H1 (cell line): ENCODE data around the gene CACNG8. TPM values are rescaled to one million over a fixed set of nuclear protein-coding genes. Genes with fewer than 3 reads are reported as not detected.

Experiments
- CTCF ChIA-PET: fragments of 300-600 bp; sonication (Branson Sonifier 250); formaldehyde crosslinking; loops from one replicate; lab custom pipeline; 2021; ENCODE audit not compliant: partially characterized antibody; lab: Charles Lee
- POLR2A ChIA-PET: fragments of 300-600 bp; sonication (Branson Sonifier 250); formaldehyde crosslinking; loops from one replicate; lab custom pipeline; 2021; ENCODE audit warnings: inconsistent platforms; ENCODE audit not compliant: partially characterized antibody; lab: Charles Lee
- DNase-seq, 2 experiments: peaks; one replicate each; pipeline versions ENCODE4 v3.0.0 to v3.0.0-alpha.2; 2010 to 2022; ENCODE audit warnings: low spot score in 2 of 2, low read depth in 1 of 2, mixed read lengths in 1 of 2
- FAIRE-seq: peaks from 2 replicates; lab custom pipeline; 2011; peaks lifted over from hg19 to GRCh38; lab: Jason Lieb, UNC
- H2AFZ ChIP-seq: 2 replicates; pipeline ENCODE4 v1.8.1; 2012; ENCODE audit warnings: low read length, inconsistent platforms
- H2AK5ac ChIP-seq: 2 replicates; pipeline ENCODE4 v1.6.1; 2013; ENCODE audit warnings: low read depth, low read length
- H2BK120ac ChIP-seq: replicated peaks from 2 replicates; pipeline ENCODE3; 2013; ENCODE audit warnings: low read depth, low read length, inconsistent platforms
- H2BK12ac ChIP-seq: 2 replicates; pipeline ENCODE4 v1.6.1; 2013; ENCODE audit warnings: low read depth, low read length
- H2BK15ac ChIP-seq: 2 replicates; pipeline ENCODE4 v1.6.1; 2013; ENCODE audit warnings: low read length
- H2BK20ac ChIP-seq: 2 replicates; pipeline ENCODE4 v1.6.1; 2013; ENCODE audit warnings: low read length
- H2BK5ac ChIP-seq: 2 replicates; pipeline ENCODE4 v1.6.1; 2013; ENCODE audit warnings: low read depth, low read length
- H3K14ac ChIP-seq: 2 replicates; pipeline ENCODE4 v1.6.1; 2013; ENCODE audit warnings: inconsistent platforms; ENCODE audit not compliant: insufficient read length
- H3K18ac ChIP-seq: 2 replicates; pipeline ENCODE4 v1.6.1; 2013; ENCODE audit warnings: low read length; ENCODE audit errors: extremely low read depth
- H3K23ac ChIP-seq: 2 replicates; pipeline ENCODE4 v1.6.1; 2013; ENCODE audit warnings: inconsistent platforms; ENCODE audit not compliant: insufficient read length
- H3K23me2 ChIP-seq: 2 replicates; pipeline ENCODE4 v1.6.1; 2013; ENCODE audit warnings: low read depth, low read length
- H3K27ac ChIP-seq: 2 replicates; pipeline ENCODE4 v1.6.1; 2011; ENCODE audit warnings: low read depth, low read length, inconsistent platforms
- H3K27me3 ChIP-seq, 4 experiments: replicated peaks in 1 of 4; 1 replicate in 1 of 4; 2 replicates in 3 of 4; pipeline versions ENCODE4 v1.6.1 to v1.8.1; 2011 to 2013; ENCODE audit warnings: low read length in 3 of 4, mild to moderate bottlenecking in 3 of 4, inconsistent platforms in 2 of 4, mixed read lengths in 2 of 4, moderate library complexity in 1 of 4; ENCODE audit not compliant: control insufficient read depth in 3 of 4, insufficient read depth in 3 of 4; ENCODE audit errors: extremely low read depth in 1 of 4
- H3K36me3 ChIP-seq, 4 experiments: 2 replicates each; pipeline versions ENCODE4 v1.6.1 to v1.8.1; 2011 to 2013; ENCODE audit warnings: mild to moderate bottlenecking in 4 of 4, low read length in 3 of 4, moderate library complexity in 2 of 4, control low read depth in 1 of 4, inconsistent platforms in 1 of 4; ENCODE audit not compliant: insufficient read depth in 4 of 4, control insufficient read depth in 2 of 4
- H3K4ac ChIP-seq: replicated peaks from 2 replicates; pipeline ENCODE3; 2013; ENCODE audit warnings: low read length, low read depth, mixed read lengths, inconsistent platforms; ENCODE audit not compliant: insufficient read length
- H3K4me1 ChIP-seq, 4 experiments: replicated peaks in 1 of 4; 1 replicate in 1 of 4; 2 replicates in 3 of 4; pipeline versions ENCODE4 v1.6.1 to v1.8.1; 2011 to 2013; ENCODE audit warnings: low read length in 3 of 4, inconsistent platforms in 2 of 4, mixed read lengths in 1 of 4; ENCODE audit not compliant: insufficient read depth in 4 of 4, control insufficient read depth in 3 of 4
- H3K4me2 ChIP-seq, 2 experiments: 2 replicates each; pipeline versions ENCODE4 v1.6.1 to v1.8.1; 2011 to 2013; ENCODE audit warnings: low read depth in 2 of 2, low read length in 2 of 2, control low read depth in 1 of 2, inconsistent platforms in 1 of 2, mild to moderate bottlenecking in 1 of 2; ENCODE audit not compliant: insufficient read depth in 1 of 2
- H3K4me3 ChIP-seq, 4 experiments: fragments of 200-600, 300-600 bp in 1 of 4; sonication (generic), shearing (Covaris generic), sonication (Bioruptor Twin) in 1 of 4; 2 replicates each; pipeline versions ENCODE4 v1.5.1 to v1.8.1; 2011 to 2016; ENCODE audit warnings: low read length in 4 of 4, low read depth in 3 of 4, control low read depth in 2 of 4, inconsistent platforms in 2 of 4, mild to moderate bottlenecking in 2 of 4, mixed read lengths in 1 of 4, moderate library complexity in 1 of 4; ENCODE audit not compliant: insufficient read depth in 2 of 4; ENCODE audit errors: extremely low read depth in 1 of 4
- H3K56ac ChIP-seq: replicated peaks from 2 replicates; pipeline ENCODE3; 2013; ENCODE audit warnings: low read depth, mild to moderate bottlenecking, mixed read lengths, low read length, inconsistent platforms; ENCODE audit not compliant: insufficient read length
- H3K79me1 ChIP-seq: 2 replicates; pipeline ENCODE4 v1.6.1; 2013; ENCODE audit warnings: low read depth, low read length, control low read depth
- H3K79me2 ChIP-seq, 2 experiments: 2 replicates each; pipeline versions ENCODE4 v1.6.1 to v1.8.1; 2012 to 2013; ENCODE audit warnings: low read length in 2 of 2, mild to moderate bottlenecking in 2 of 2, inconsistent platforms in 1 of 2; ENCODE audit not compliant: insufficient read depth in 2 of 2, control insufficient read depth in 1 of 2
- H3K9ac ChIP-seq, 4 experiments: replicated peaks in 1 of 4; 1 replicate in 1 of 4; 2 replicates in 3 of 4; pipeline versions ENCODE4 v1.6.1 to v1.8.1; 2011 to 2013; ENCODE audit warnings: low read depth in 3 of 4, low read length in 3 of 4, control low read depth in 2 of 4, mild to moderate bottlenecking in 2 of 4, moderate library complexity in 2 of 4, inconsistent platforms in 1 of 4; ENCODE audit errors: extremely low read depth in 1 of 4
- H3K9me3 ChIP-seq, 2 experiments: 2 replicates each; pipeline versions ENCODE4 v1.6.1 to v1.8.1; 2012 to 2013; ENCODE audit warnings: mild to moderate bottlenecking in 2 of 2, moderate library complexity in 2 of 2, control low read depth in 1 of 2, inconsistent platforms in 1 of 2, low read depth in 1 of 2, low read length in 1 of 2, mixed read lengths in 1 of 2; ENCODE audit not compliant: insufficient read depth in 2 of 2
- H4K20me1 ChIP-seq, 2 experiments: replicated peaks in 1 of 2; 2 replicates each; pipeline versions ENCODE3 to v1.8.1; 2011 to 2013; ENCODE audit warnings: inconsistent platforms in 2 of 2, low read length in 2 of 2, mild to moderate bottlenecking in 1 of 2; ENCODE audit not compliant: insufficient read depth in 2 of 2, control insufficient read depth in 1 of 2
- H4K5ac ChIP-seq: 2 replicates; pipeline ENCODE4 v1.6.1; 2013; ENCODE audit warnings: low read length, low read depth, mixed read lengths, inconsistent platforms; ENCODE audit not compliant: insufficient read length
- H4K8ac ChIP-seq: 2 replicates; pipeline ENCODE4 v1.8.0; 2013; ENCODE audit warnings: mild to moderate bottlenecking, moderate library complexity, low read length, inconsistent platforms; ENCODE audit not compliant: insufficient read depth; ENCODE audit errors: extremely low read depth
- H4K91ac ChIP-seq: replicated peaks from 2 replicates; pipeline ENCODE3; 2013; ENCODE audit warnings: low read length, mixed read lengths, inconsistent platforms; ENCODE audit not compliant: insufficient read length
- BCL11A ChIP-seq, 2 experiments: IDR thresholded peaks; one replicate each; pipeline ENCODE4 v1.6.1; 2011; ENCODE audit warnings: low read depth in 2 of 2, low read length in 2 of 2, mild to moderate bottlenecking in 2 of 2
- CBX8 ChIP-seq: fragments of 300-800, 300-1000 bp; sonication (generic); IDR thresholded peaks from 2 replicates; pipeline ENCODE4 v1.7.1; 2016; ENCODE audit warnings: low read depth, low read length, borderline replicate concordance
- CREB1 ChIP-seq: IDR thresholded peaks from 2 replicates; pipeline ENCODE4 v1.6.1; 2012; ENCODE audit warnings: inconsistent platforms
- EGR1 ChIP-seq: IDR thresholded peaks from 2 replicates; pipeline ENCODE4 v1.6.1; 2011; ENCODE audit warnings: low read depth, low read length, borderline replicate concordance
- EP300 ChIP-seq, 2 experiments: IDR thresholded peaks; 1 replicate in 1 of 2; 2 replicates in 1 of 2; pipeline ENCODE4 v1.6.1; 2011 to 2012; ENCODE audit warnings: low read depth in 2 of 2, low read length in 2 of 2, mild to moderate bottlenecking in 2 of 2, borderline replicate concordance in 1 of 2, inconsistent platforms in 1 of 2, moderate library complexity in 1 of 2
- MAFK ChIP-seq: IDR thresholded peaks from 2 replicates; pipeline ENCODE4 v1.6.1; 2012; ENCODE audit warnings: low read depth, mild to moderate bottlenecking, improper control_type of control experiment, low read length
- NRF1 ChIP-seq: IDR thresholded peaks from 2 replicates; pipeline ENCODE4 v1.6.1; 2011; ENCODE audit warnings: mild to moderate bottlenecking, low read depth, low read length, improper control_type of control experiment
- PHF8 ChIP-seq: fragments of 200-600 bp; sonication (generic); conservative IDR thresholded peaks from 2 replicates; pipeline ENCODE4 v1.7.1; 2012; ENCODE audit warnings: low read depth, mild to moderate bottlenecking, inconsistent platforms, low read length, moderate library complexity
- POLR2A ChIP-seq, 2 experiments: IDR thresholded peaks; 1 replicate in 1 of 2; 2 replicates in 1 of 2; pipeline ENCODE4 v1.6.1; 2011; ENCODE audit warnings: low read depth in 2 of 2, low read length in 2 of 2, mild to moderate bottlenecking in 2 of 2; ENCODE audit errors: control extremely low read depth in 1 of 2
- TAF1 ChIP-seq: IDR thresholded peaks from 2 replicates; pipeline ENCODE4 v1.6.1; 2011; ENCODE audit warnings: mild to moderate bottlenecking, low read depth, low read length
- TCF12 ChIP-seq: IDR thresholded peaks from 2 replicates; pipeline ENCODE4 v1.6.1; 2011; ENCODE audit warnings: low read depth, mild to moderate bottlenecking, low read length
- USF2 ChIP-seq: IDR thresholded peaks from 2 replicates; pipeline ENCODE4 v1.6.1; 2011; ENCODE audit warnings: low read length, improper control_type of control experiment
- WGBS, 2 experiments: shearing (Covaris generic) in 1 of 2; methylation state at CpG; one replicate each; pipeline versions ENCODE4 v1.1.6 to v1.1.7; 2013 to 2015; ENCODE audit warnings: low lambda C conversion rate in 2 of 2, mixed read lengths in 2 of 2, inconsistent platforms in 1 of 2, low coverage in 1 of 2, missing lambda C conversion rate in 1 of 2; ENCODE audit not compliant: insufficient replicate concordance in 2 of 2, insufficient coverage in 1 of 2, insufficient read length in 1 of 2; ENCODE audit errors: extremely low coverage in 1 of 2, missing lambda C conversion rate in 1 of 2; 5-methylcytosine and 5-hydroxymethylcytosine counted together
- polyA plus RNA-seq, 7 experiments: library from polyadenylated mRNA; depleted of rRNA in 3 of 7; stranded (reverse) in 5 of 7; unstranded in 2 of 7; fragments of >200 nt in 5 of 7; fragments of 200-250 nt in 2 of 7; gene quantifications; 1 replicate in 5 of 7; 2 replicates in 1 of 7; 4 replicates in 1 of 7; pipeline versions ENCODE4 v1.2.1 to v1.2.3, GENCODE V29; 2011 to 2013; ENCODE audit warnings: missing spikeins in 2 of 7, mixed read lengths in 2 of 7
- total RNA-seq: library from RNA; stranded (reverse); fragmentation: NEBNext Ultra II Directional; extraction: Animal tissue kit (Norgen Biotek cat#: 25700); gene quantifications from 2 replicates; pipeline ENCODE4 v1.2.1, GENCODE V29; 2021
- TF ChIP-seq, protein P1 (sequence below): IDR thresholded peaks from 2 replicates; pipeline ENCODE4 v1.6.1; 2012; ENCODE audit warnings: inconsistent platforms

The CACNG8 gene
- total and polyA plus RNA-seq, 2 of the 8 experiments (the other 6 are each of a cell fraction or from before 2014, with no cell fraction given), result 0.41 to 4.5 TPM

DNA sequence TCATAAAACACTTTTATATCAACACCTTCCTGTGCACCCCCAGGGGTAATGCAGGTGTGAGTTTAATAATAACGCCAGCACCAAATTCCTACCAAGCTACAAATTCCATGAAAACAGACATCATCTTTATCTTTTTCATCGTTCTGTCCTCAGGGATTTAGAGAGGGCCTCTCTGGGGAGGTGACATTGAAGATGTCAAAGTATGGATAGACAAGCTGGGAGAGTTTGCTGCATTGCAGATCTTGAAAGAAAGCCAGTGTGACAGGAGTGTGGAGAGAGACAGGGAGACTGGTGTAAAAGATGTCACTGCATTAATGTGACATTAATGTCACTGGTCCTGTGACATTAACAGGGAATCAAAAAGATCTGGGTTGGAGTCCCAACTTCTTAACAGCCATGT, 38.8 kb downstream of the CACNG8 start:
- H3K14ac ChIP-seq, result no peak overlapping the region
- CTCF ChIA-PET, result interaction anchor here (1.4 to 1.8 kb wide), 4 partner anchors 22 to 89 kb away, joined by 3 to 8 read pairs (median 6); no protein-coding TSS in a partner anchor
- H3K23me2 ChIP-seq, result no peaks in the 10 kb centered on the region; the same call in 1 of the 2 replicates
- no peak overlapping the region for H3K4ac ChIP-seq
- TF ChIP-seq POLR2A (IDR thresholded peaks at IDR 0.05; ENCODE audit: control extremely low read depth in 1 of 2, low read depth in 2 of 2, low read length in 2 of 2), result no peak
- no peak for TF ChIP-seq EP300 (IDR thresholded peaks at IDR 0.05; ENCODE audit: borderline replicate concordance in 1 of 2, low read depth in 2 of 2, low read length in 2 of 2)
- no peak for TF ChIP-seq BCL11A (IDR thresholded peaks at IDR 0.05; ENCODE audit: low read depth in 2 of 2, low read length in 2 of 2)
- no peak for TF ChIP-seq PHF8
- no peak for TF ChIP-seq TAF1
- no peak for TF ChIP-seq MAFK
- no peak for TF ChIP-seq CREB1
- no peak for TF ChIP-seq USF2
- no peak for TF ChIP-seq CBX8
- no peak for TF ChIP-seq EGR1
- no peak for TF ChIP-seq NRF1
- TF ChIP-seq, protein P1, sequence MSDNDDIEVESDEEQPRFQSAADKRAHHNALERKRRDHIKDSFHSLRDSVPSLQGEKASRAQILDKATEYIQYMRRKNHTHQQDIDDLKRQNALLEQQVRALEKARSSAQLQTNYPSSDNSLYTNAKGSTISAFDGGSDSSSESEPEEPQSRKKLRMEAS, result no peak
- no peak for TF ChIP-seq TCF12
- TF ChIP-seq, all 59 proteins: peak for 0
- Histone ChIP-seq H3K4me3 (no peak overlapping the region), H3K18ac (no peak overlapping the region), H3K36me3 (no peaks in the 10 kb centered on the region), H3K56ac (no peak overlapping the region), H3K23ac (no peak overlapping the region), H4K5ac (no peak overlapping the region), H3K79me2 (no peaks in the 10 kb centered on the region), H2BK5ac (no peak overlapping the region), H3K79me1 (no peaks in the 10 kb centered on the region), H2AFZ (no peak overlapping the region), H4K8ac (no peak overlapping the region), H3K9me3 (no peaks in the 10 kb centered on the region), H3K27me3 (peaks cover 0 to 12% (median 4%) of the 10 kb centered on the region in 4 experiments; a peak in 4 of 7 replicates), H2BK15ac (0 out of 2 replicates have a peak overlapping the region, but pooled peaks have one; percentile 88), H2AK5ac (no peak overlapping the region), H3K4me2 (no peak overlapping the region), H3K4me1 (peaks cover 0 to 6% (median 0%) of the 10 kb centered on the region in 4 experiments; a peak in 2 of 7 replicates), H2BK12ac (no peak overlapping the region), H3K9ac (no peak overlapping the region), H4K91ac (no peak overlapping the region), H2BK120ac (no peak overlapping the region), H3K27ac (no peak overlapping the region), H4K20me1 (no peaks in the 10 kb centered on the region), H2BK20ac (no peak overlapping the region)
- no peak for FAIRE-seq
- WGBS, 2 experiments, result 86% methylated on average over 2 of the region's 2 CpGs; no CpG with 5 or more reads in 1 of the 2 experiments
- POLR2A ChIA-PET, result interaction anchor here (2.4 kb wide), 1 partner anchor 9 kb away, joined by 11 read pairs; the partner anchor contains the start of gene CACNG6
- DNase-seq, result no peak
